Umbilical cord (tissue), 2 donors: Measurements from ENCODE around the gene NSA2. TPM values are rescaled to one million over a fixed set of nuclear protein-coding genes. Genes with fewer than 3 reads are reported as not detected.

Source experiments
- DNase-seq: peaks from one replicate; pipeline ENCODE4 v3.0.0-alpha.2; 2015; ENCODE audit warnings: low spot score
- total RNA-seq: library from RNA; depleted of rRNA; stranded (reverse); fragments of >200 nt; gene quantifications from one replicate; pipeline ENCODE4 v1.2.3, GENCODE V29; 2014; ENCODE audit warnings: low replicate concordance; ENCODE audit not compliant: insufficient read depth

The NSA2 gene
- total RNA-seq, 1 donor from 2014 or later: 118 TPM

GRCh38 chr5:74816875-74817274, 49.8 kb downstream of the NSA2 start:
- no peak for DNase-seq

- DNase-seq: no peak
Measured at GRCh38 chr5:74822288-74822687, 55.2 kb downstream of the NSA2 start.

GRCh38 chr5:74829413-74829812, 62.4 kb downstream of the NSA2 start:
- DNase-seq: no peak

Other genes starting within 250 kb of the NSA2 start
- 21.9 TPM for gene ENC1, start 126.5 kb upstream of the NSA2 start, total RNA-seq
- gene HEXB, start 82.0 kb upstream of the NSA2 start, total RNA-seq: 67.2 TPM
- 31.1 TPM for gene GFM2, start 132 bp upstream of the NSA2 start, total RNA-seq
- gene FAM169A, start 99.1 kb downstream of the NSA2 start, total RNA-seq: 5.3 TPM